Retinal pigment epithelial cell (primary cell): ENCODE measurements around the gene PRPF6.

ENCODE experiments used
- DNase-seq: peaks from one replicate; pipeline ENCODE4 v3.0.0-alpha.2; 2010; ENCODE audit warnings: low read depth
- H3K4me3 ChIP-seq: 2 replicates; pipeline ENCODE4 v1.5.1; 2011; ENCODE audit warnings: mild to moderate bottlenecking, low read length, control low read depth, moderate library complexity
- CTCF ChIP-seq: conservative IDR thresholded peaks from 2 replicates; pipeline ENCODE4 v1.5.1; 2011; ENCODE audit warnings: low read depth, low read length, control low read depth, inconsistent platforms

PRPF6 gene

GRCh38 chr20:64025826-64026412 lies 45.0 kb downstream of the PRPF6 start:
- no peak overlapping the region for H3K4me3 ChIP-seq
- no peak for TF ChIP-seq CTCF
- no peak for DNase-seq

- H3K4me3 ChIP-seq: no peak overlapping the region
- DNase-seq: no peak
- no peak for TF ChIP-seq CTCF
Observed at GRCh38 chr20:64027981-64028685, 47.2 kb downstream of the PRPF6 start.

- TF ChIP-seq CTCF: no peak
- H3K4me3 ChIP-seq: no peak overlapping the region
- no peak for DNase-seq
Observed at GRCh38 chr20:64029293-64030117, 48.6 kb downstream of the PRPF6 start.

GRCh38 chr20:64030371-64031134 lies 49.6 kb downstream of the PRPF6 start:
- H3K4me3 ChIP-seq: no peak overlapping the region
- no peak for TF ChIP-seq CTCF
- DNase-seq: no peak

GRCh38 chr20:64031822-64032314 lies 50.9 kb downstream of the PRPF6 start:
- TF ChIP-seq CTCF: no peak
- DNase-seq: no peak
- no peak overlapping the region for H3K4me3 ChIP-seq

GRCh38 chr20:64032706-64033624 lies 52.0 kb downstream of the PRPF6 start:
- no peak overlapping the region for H3K4me3 ChIP-seq
- TF ChIP-seq CTCF: no peak
- DNase-seq: no peak
